GM13977 (cell line): ENCODE data around the gene CAMK2A.

Experiments
- DNase-seq: peaks from one replicate; pipeline ENCODE4 v3.0.0; 2012; ENCODE audit warnings: low spot score
- in situ Hi-C: fragments of 300-500 bp; cut with MboI; formaldehyde crosslinking; loops from one replicate; pipeline ENCODE4 v1.12.0; 2022; ENCODE audit warnings: low sequenced_read_pairs, low pct_unique_long_range_greater_than_20kb, mixed read lengths, inconsistent platforms; ENCODE audit not compliant: unreplicated experiment
- TF ChIP-seq, protein P1 (sequence below): IDR thresholded peaks from 2 replicates; pipeline ENCODE4 v1.5.1; 2012; ENCODE audit warnings: mild to moderate bottlenecking, control low read depth; ENCODE audit not compliant: insufficient read depth; ENCODE audit errors: extremely low read depth, missing control alignments

Gene CAMK2A

DNA sequence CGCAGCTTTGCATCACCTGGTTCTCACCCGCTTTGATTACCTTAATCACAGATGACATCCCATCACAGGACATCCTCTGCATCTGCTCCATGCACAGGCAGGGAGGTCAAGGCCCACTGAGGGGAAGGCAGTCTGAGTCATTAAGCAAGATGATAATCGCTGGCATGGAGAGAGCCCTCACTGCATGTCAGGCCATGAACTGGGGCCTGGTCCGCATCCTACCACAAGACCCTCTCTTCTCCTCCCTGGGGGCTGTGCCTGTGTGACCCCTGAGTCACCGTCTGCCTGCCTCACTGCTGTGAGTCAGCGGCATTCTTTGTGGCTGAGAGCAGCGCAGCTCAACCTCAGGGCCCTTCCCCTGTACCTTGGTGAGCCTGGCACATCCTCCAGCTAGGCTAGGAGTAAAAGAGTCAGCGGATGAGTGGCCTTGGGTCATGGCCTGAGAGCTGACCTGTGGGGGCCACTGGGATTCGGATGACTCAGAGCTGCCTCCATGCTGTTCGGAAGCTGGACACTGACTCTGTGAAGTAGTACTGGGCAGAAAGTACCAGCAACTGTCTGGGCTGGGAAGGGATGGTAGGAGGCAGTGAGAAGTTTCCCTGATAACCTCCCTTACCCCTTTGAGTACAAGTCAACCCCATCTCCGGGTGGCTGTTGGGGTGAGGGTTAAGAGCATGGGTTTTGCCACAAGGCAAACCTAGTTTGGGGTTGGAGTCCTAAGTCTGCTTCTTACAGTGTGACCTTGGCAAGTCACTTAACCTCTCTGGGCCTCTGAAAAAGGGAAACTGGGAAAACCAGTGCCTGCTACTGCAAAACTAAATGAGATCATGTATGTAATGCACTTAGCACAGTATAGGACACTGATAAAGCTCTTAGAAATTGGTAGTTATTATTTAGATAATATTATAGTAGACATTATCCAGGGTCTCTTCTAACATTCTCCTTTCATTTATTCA lies 27.8 kb upstream of the CAMK2A start:
- in situ Hi-C loops = no loop called here
- DNase-seq = no peak
- TF ChIP-seq, protein P1, sequence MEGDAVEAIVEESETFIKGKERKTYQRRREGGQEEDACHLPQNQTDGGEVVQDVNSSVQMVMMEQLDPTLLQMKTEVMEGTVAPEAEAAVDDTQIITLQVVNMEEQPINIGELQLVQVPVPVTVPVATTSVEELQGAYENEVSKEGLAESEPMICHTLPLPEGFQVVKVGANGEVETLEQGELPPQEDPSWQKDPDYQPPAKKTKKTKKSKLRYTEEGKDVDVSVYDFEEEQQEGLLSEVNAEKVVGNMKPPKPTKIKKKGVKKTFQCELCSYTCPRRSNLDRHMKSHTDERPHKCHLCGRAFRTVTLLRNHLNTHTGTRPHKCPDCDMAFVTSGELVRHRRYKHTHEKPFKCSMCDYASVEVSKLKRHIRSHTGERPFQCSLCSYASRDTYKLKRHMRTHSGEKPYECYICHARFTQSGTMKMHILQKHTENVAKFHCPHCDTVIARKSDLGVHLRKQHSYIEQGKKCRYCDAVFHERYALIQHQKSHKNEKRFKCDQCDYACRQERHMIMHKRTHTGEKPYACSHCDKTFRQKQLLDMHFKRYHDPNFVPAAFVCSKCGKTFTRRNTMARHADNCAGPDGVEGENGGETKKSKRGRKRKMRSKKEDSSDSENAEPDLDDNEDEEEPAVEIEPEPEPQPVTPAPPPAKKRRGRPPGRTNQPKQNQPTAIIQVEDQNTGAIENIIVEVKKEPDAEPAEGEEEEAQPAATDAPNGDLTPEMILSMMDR = no peak

DNA sequence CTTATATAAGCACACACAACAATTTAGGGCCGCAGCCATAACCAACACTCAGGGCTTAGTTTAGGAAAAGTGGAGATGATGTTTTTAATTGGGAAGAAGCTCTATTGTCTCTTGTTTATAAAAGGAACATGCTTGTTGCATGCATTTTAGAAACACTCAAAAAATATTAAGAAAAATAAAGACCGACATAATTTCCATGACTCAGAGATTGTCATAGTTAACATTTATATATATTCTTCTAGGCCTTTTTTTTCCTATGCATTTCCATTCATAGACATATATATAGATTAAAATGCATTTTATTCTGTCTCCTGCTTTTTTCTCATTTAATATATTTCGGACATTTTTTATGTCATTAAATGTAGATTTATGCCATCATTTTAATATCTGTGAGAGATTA lies 26.7 kb upstream of the CAMK2A start:
- in situ Hi-C loops = no loop called here
- TF ChIP-seq, protein P1 = no peak
- DNase-seq = no peak

DNA sequence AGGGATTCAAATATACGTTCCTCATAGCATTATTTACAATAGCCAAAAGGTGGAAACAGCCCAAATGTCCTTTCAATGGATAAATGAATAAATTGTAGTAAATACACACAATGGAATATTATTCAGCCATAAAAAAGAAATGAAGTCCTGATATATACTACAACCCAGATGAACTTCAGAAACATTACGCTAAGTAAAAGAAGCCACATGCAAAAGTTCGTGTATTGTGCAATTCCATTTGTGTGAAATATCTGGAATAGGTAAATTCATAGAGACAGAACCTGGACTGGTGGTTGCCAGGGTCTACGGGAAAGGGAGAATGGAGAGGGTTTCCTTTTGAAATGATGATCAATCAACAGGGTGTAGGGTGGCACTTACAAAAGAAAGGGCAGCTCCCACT lies 25.7 kb upstream of the CAMK2A start:
- in situ Hi-C loops = no loop called here

DNA sequence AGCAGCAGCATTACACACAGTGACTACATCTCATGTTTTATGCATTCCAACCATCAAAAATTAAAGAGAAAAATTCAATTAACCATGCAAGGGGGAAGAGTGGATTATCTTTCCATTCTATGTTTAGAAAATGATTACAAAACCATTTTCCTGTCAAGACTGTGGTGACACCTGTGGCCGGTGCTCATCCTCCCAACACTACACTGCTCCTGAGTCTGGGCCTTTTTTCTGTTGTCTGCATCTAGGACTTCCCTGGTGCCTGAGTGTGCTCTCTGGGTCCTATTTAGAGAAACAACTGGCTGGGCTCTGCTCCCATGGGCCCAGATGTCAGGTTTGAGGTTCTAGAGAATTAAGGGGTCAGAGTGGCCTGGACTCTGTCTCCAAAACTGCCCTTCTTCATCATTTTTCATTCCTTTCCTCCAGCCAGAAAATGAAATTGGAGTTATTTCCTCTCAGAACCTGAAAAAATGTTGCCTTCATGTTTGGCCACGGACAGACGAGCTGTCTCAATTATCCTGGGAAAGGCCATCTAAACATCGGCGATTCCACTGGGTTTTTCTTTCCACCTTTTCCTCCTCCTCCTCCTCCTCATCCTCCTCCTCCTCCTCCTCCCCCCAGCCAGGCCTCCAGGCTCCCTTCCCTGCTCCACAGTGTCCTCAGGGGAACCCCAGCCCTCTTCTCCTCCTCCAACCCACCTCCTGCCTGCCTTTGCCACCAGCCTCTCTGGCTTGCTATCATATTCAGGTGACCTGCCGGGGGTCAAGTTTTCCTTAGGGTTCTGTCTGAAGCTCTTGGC lies 24.5 kb upstream of the CAMK2A start:
- no peak for DNase-seq
- in situ Hi-C loops = no loop called here
- TF ChIP-seq, protein P1 = no peak

More for the DNA sequence above, 25.7 kb upstream of the CAMK2A start:
- no peak for DNase-seq
- TF ChIP-seq, protein P1 = no peak

DNA sequence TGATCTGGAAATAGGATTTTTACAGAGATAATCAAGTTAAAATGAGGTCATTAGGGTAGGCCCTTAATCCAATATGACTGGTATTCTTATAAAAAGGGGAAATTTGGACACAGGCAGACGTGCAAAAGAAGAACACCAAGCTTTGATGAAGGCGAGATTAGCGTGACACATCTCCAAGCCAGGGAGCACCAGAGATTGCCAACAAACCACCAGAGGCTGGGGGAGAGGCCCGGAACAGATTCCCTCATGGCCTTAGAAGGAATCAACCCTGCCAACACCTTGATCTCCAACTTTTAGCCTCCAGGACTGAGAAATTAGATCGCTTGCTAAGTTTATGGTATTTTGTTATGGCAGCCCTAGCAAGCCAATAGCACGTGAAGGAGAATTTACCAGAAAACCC lies 23.9 kb upstream of the CAMK2A start:
- TF ChIP-seq, protein P1 = no peak
- no peak for DNase-seq
- in situ Hi-C loops = no loop called here

DNA sequence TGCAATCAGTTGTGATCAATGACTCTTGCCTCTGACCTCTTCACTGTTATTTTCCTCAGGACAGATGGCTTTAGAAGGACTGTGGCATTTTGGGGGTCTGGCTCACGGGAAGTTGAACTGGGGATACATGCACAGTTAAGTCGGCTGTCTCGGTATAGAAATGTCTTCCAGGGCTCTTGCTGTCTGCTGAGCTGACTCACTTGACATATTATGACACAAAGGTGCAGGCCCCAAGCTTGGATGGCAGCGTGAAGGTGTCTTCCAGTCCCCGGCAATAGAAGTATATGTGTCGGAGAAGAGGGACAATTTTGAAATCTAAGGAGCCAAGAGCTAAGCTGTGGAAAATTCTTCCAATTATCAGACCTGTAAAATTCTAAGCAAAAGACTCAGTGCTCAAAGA lies 22.9 kb upstream of the CAMK2A start:
- TF ChIP-seq, protein P1 = no peak
- DNase-seq = no peak
- in situ Hi-C loops = no loop called here
